Measurements from ENCODE around the gene MED12L. TPM values are rescaled to one million over a fixed set of nuclear protein-coding genes. Genes with fewer than 3 reads are reported as not detected.

Gene MED12L
- total RNA-seq, 6 experiments from 2014 or later, result 0.05 to 0.64 (median 0.13) TPM; not detected in 1

DNA sequence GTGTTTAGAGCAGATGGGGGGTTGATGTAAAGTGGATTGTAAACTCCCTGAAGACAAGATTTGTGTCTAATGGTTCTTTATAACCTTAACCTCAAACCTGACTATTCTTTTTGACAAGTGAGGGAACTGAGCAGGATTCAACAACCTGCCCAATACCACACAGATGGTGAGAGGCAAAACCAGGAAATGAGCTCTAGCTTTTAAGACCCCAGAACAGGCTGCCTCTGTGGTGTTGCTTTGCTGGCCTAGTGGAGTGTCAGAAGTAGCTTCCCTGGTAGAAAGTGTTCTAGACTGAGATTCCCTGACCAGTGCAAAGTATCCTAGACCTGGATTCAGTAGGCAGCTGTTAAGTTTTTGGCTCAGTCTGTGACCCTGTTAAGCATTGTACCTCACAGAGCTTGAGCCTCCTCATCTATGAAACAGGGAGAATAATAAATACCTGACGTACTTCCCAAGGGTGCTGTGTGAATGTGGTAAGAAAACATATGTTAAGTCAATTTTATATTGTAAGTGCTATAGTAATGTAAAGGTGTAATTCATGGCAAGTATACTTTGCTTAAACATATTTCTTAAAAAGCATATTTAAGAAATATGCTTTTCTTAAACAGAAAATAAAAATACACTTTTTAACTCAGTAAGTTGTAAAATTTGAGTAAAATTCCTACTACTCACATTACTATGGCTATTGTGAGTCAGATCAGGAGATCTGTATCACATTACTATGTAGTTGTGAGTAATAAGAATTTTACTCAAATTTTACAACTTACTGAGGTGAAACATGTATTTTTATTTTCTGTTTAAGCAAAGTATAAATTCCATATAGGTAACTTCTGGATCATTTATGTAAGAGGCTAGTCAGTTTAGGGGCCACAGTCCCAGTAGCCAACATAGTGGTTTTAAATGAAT is 222.4 kb downstream of the MED12L start:
- peak; percentile 40 for DNase-seq
- Mint-ChIP-seq H3K36me3 (ENCODE audit: low read depth) (0 out of 2 replicates have a peak, but pooled peaks cover 2% of the 10 kb centered on the region), H3K4me1 (ENCODE audit: low read depth) (peaks cover 58% of the 10 kb centered on the region), H3K27me3 (ENCODE audit: insufficient read depth) (peaks cover 8% of the 10 kb centered on the region), H3K27ac (no peak overlapping the region), H3K9me3 (no peaks in the 10 kb centered on the region), H3K4me3 (no peak overlapping the region)
- TF ChIP-seq, protein P1, sequence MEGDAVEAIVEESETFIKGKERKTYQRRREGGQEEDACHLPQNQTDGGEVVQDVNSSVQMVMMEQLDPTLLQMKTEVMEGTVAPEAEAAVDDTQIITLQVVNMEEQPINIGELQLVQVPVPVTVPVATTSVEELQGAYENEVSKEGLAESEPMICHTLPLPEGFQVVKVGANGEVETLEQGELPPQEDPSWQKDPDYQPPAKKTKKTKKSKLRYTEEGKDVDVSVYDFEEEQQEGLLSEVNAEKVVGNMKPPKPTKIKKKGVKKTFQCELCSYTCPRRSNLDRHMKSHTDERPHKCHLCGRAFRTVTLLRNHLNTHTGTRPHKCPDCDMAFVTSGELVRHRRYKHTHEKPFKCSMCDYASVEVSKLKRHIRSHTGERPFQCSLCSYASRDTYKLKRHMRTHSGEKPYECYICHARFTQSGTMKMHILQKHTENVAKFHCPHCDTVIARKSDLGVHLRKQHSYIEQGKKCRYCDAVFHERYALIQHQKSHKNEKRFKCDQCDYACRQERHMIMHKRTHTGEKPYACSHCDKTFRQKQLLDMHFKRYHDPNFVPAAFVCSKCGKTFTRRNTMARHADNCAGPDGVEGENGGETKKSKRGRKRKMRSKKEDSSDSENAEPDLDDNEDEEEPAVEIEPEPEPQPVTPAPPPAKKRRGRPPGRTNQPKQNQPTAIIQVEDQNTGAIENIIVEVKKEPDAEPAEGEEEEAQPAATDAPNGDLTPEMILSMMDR (IDR thresholded peaks at IDR 0.05), result no peak

- H3K4me3 Mint-ChIP-seq, result no peak overlapping the region
- H3K27ac Mint-ChIP-seq, result no peak overlapping the region
- H3K4me1 Mint-ChIP-seq (ENCODE audit: low read depth), result peaks cover 46% of the 10 kb centered on the region
- no peak for DNase-seq
- TF ChIP-seq, protein P1 (IDR thresholded peaks at IDR 0.05), result no peak
- H3K9me3 Mint-ChIP-seq, result peaks cover 4% of the 10 kb centered on the region; the same call in 1 of the 2 replicates
- no peaks in the 10 kb centered on the region for H3K36me3 Mint-ChIP-seq (ENCODE audit: low read depth)
- peaks cover 8% of the 10 kb centered on the region; the same call in 1 of the 2 replicates for H3K27me3 Mint-ChIP-seq (ENCODE audit: insufficient read depth)
Observed at GRCh38 chr3:151309566-151309965, 224.1 kb downstream of the MED12L start.

- Mint-ChIP-seq H3K27me3 (ENCODE audit: insufficient read depth) (peaks cover 4% of the 10 kb centered on the region; the same call in 1 of the 2 replicates), H3K4me1 (ENCODE audit: low read depth) (peaks cover 37% of the 10 kb centered on the region), H3K9me3 (peaks cover 12% of the 10 kb centered on the region), H3K4me3 (no peak overlapping the region), H3K36me3 (ENCODE audit: low read depth) (peaks cover 6% of the 10 kb centered on the region), H3K27ac (no peak overlapping the region)
- TF ChIP-seq, protein P1 (IDR thresholded peaks at IDR 0.05), result no peak
- DNase-seq, result no peak
Observed at GRCh38 chr3:151312972-151313371, 227.5 kb downstream of the MED12L start.

GRCh38 chr3:151314137-151314536 is 228.7 kb downstream of the MED12L start:
- Mint-ChIP-seq H3K36me3 (ENCODE audit: low read depth) (peaks cover 6% of the 10 kb centered on the region), H3K27ac (no peak overlapping the region), H3K9me3 (peaks cover 12% of the 10 kb centered on the region), H3K4me1 (ENCODE audit: low read depth) (peaks cover 37% of the 10 kb centered on the region), H3K4me3 (no peak overlapping the region), H3K27me3 (ENCODE audit: insufficient read depth) (peaks cover 3% of the 10 kb centered on the region; the same call in 1 of the 2 replicates)
- DNase-seq, result no peak
- TF ChIP-seq, protein P1 (IDR thresholded peaks at IDR 0.05), result no peak

GRCh38 chr3:151314593-151314992 is 229.1 kb downstream of the MED12L start:
- Mint-ChIP-seq H3K27me3 (ENCODE audit: insufficient read depth) (no peaks in the 10 kb centered on the region), H3K27ac (no peak overlapping the region), H3K9me3 (peaks cover 12% of the 10 kb centered on the region), H3K4me1 (ENCODE audit: low read depth) (peaks cover 41% of the 10 kb centered on the region), H3K36me3 (ENCODE audit: low read depth) (peaks cover 6% of the 10 kb centered on the region), H3K4me3 (no peak overlapping the region)
- no peak for DNase-seq
- TF ChIP-seq, protein P1 (IDR thresholded peaks at IDR 0.05), result no peak
